ENCODE results near the gene MAP3K7CL.

The MAP3K7CL gene

GRCh38 chr21:29168891-29169315 is 38.5 kb downstream of the MAP3K7CL start:
- no peak for DNase-seq (ENCODE audit: low read depth)

- DNase-seq (ENCODE audit: low read depth), result no peak
Observed at GRCh38 chr21:29170944-29171343, 40.5 kb downstream of the MAP3K7CL start.

GRCh38 chr21:29172282-29172681 is 41.8 kb downstream of the MAP3K7CL start:
- DNase-seq (ENCODE audit: low read depth), result no peak

- DNase-seq (ENCODE audit: low read depth), result no peak
Observed at GRCh38 chr21:29174607-29175013, 44.2 kb downstream of the MAP3K7CL start.

- DNase-seq (ENCODE audit: low read depth), result no peak
Observed at GRCh38 chr21:29175408-29176134, 45.1 kb downstream of the MAP3K7CL start.

- no peak for DNase-seq (ENCODE audit: low read depth)
Observed at GRCh38 chr21:29176471-29177120, 46.2 kb downstream of the MAP3K7CL start.

- DNase-seq (ENCODE audit: low read depth), result no peak
Observed at GRCh38 chr21:29177800-29178199, 47.4 kb downstream of the MAP3K7CL start.

GRCh38 chr21:29178926-29179325 is 48.5 kb downstream of the MAP3K7CL start:
- no peak for DNase-seq (ENCODE audit: low read depth)

- no peak for DNase-seq (ENCODE audit: low read depth)
Observed at GRCh38 chr21:29179503-29179902, 49.1 kb downstream of the MAP3K7CL start.

GRCh38 chr21:29181799-29182470 is 51.5 kb downstream of the MAP3K7CL start:
- DNase-seq (ENCODE audit: low read depth), result no peak

- no peak for DNase-seq (ENCODE audit: low read depth)
Observed at GRCh38 chr21:29182691-29183092, 52.2 kb downstream of the MAP3K7CL start.

- DNase-seq (ENCODE audit: low read depth), result no peak
Observed at GRCh38 chr21:29184037-29184436, 53.6 kb downstream of the MAP3K7CL start.

- DNase-seq (ENCODE audit: low read depth), result no peak
Observed at GRCh38 chr21:29185172-29185571, 54.7 kb downstream of the MAP3K7CL start.

- DNase-seq (ENCODE audit: low read depth), result no peak
Observed at GRCh38 chr21:29185633-29186032, 55.2 kb downstream of the MAP3K7CL start.

- no peak for DNase-seq (ENCODE audit: low read depth)
Observed at GRCh38 chr21:29186246-29186645, 55.8 kb downstream of the MAP3K7CL start.

- DNase-seq (ENCODE audit: low read depth), result no peak
Observed at GRCh38 chr21:29187944-29188343, 57.5 kb downstream of the MAP3K7CL start.

- DNase-seq (ENCODE audit: low read depth), result no peak
Observed at GRCh38 chr21:29189353-29189752, 58.9 kb downstream of the MAP3K7CL start.

GRCh38 chr21:29190923-29191331 is 60.5 kb downstream of the MAP3K7CL start:
- no peak for DNase-seq (ENCODE audit: low read depth)

- DNase-seq (ENCODE audit: low read depth), result no peak
Observed at GRCh38 chr21:29193072-29193471, 62.6 kb downstream of the MAP3K7CL start.

- no peak for DNase-seq (ENCODE audit: low read depth)
Observed at GRCh38 chr21:29193901-29194300, 63.5 kb downstream of the MAP3K7CL start.

- DNase-seq (ENCODE audit: low read depth), result no peak
Observed at GRCh38 chr21:29194342-29194741, 63.9 kb downstream of the MAP3K7CL start.

GRCh38 chr21:29194847-29195246 is 64.4 kb downstream of the MAP3K7CL start:
- DNase-seq (ENCODE audit: low read depth), result no peak
